C4-2B (cell line): ENCODE measurements around the gene ZNF780B.

Experiments
- ZFX ChIP-seq: fragments of 450-650 bp; IDR thresholded peaks from 2 replicates; pipeline ENCODE4 v1.6.1; 2017
- TF ChIP-seq, protein P1 (sequence below): fragments of 450-650 bp; conservative IDR thresholded peaks from 2 replicates; pipeline ENCODE4 v1.5.1; 2017; ENCODE audit warnings: mild to moderate bottlenecking

DNA sequence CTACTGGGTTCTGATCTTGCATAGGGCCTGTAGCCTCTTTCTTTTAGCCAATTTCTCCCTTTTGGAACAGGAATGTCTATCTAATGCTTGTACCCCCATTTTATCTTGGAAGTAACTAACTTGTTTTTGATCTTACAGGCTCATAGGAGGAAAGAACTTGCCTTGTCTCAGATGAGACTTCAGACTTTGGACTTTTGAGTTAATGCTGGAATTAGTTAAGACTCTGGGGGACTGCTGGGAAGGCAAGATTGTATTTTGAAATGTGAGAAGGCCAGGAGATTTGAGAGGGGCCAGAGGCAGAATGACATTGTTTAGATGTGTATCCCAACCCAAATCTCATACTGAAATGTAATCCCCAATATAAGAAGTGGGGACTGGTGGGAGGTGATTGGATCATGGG, 61.7 kb downstream of the ZNF780B start:
- TF ChIP-seq, protein P1, sequence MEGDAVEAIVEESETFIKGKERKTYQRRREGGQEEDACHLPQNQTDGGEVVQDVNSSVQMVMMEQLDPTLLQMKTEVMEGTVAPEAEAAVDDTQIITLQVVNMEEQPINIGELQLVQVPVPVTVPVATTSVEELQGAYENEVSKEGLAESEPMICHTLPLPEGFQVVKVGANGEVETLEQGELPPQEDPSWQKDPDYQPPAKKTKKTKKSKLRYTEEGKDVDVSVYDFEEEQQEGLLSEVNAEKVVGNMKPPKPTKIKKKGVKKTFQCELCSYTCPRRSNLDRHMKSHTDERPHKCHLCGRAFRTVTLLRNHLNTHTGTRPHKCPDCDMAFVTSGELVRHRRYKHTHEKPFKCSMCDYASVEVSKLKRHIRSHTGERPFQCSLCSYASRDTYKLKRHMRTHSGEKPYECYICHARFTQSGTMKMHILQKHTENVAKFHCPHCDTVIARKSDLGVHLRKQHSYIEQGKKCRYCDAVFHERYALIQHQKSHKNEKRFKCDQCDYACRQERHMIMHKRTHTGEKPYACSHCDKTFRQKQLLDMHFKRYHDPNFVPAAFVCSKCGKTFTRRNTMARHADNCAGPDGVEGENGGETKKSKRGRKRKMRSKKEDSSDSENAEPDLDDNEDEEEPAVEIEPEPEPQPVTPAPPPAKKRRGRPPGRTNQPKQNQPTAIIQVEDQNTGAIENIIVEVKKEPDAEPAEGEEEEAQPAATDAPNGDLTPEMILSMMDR, result no peak
- no peak for TF ChIP-seq ZFX
